ENCODE measurements around the gene GDPGP1.

The GDPGP1 gene

GRCh38 chr15:90190606-90191343, 43.2 kb upstream of the GDPGP1 start:
- Histone ChIP-seq H3K4me2 (peak overlapping the region; percentile 81 to 98 (median 94)), H3K36me3 (peaks cover 0 to 17% (median 0%) of the 10 kb centered on the region in 11 experiments; a peak in 8 of 22 replicates), H3K4me3 (peak overlapping the region in 8 of 10 experiments; percentile 13 to 61 (median 44); a peak in 15 of 20 replicates), H4K20me1 (peaks cover 0 to 63% (median 0%) of the 10 kb centered on the region in 11 experiments; a peak in 4 of 22 replicates), H3K9me3 (replicated peaks in 1 of 11) (no peaks in the 10 kb centered on the region), H3K9ac (peak overlapping the region; percentile 48 to 90 (median 78); a peak in 21 of 22 replicates), H3K27me3 (no peaks in the 10 kb centered on the region), H3K27ac (peak overlapping the region; percentile 44 to 98 (median 90); a peak in 21 of 22 replicates), H3K4me1 (peaks cover 98 to 100% (median 99%) of the 10 kb centered on the region in 10 experiments)
- TF ChIP-seq Cebpa-rat (IDR thresholded peaks at IDR 0.05) = peak in 5 of 11 experiments; percentile 19 to 79 (median 50); a peak in 5 of 22 replicates

- 0 out of 22 replicates have a peak, but pooled peaks of 1 of the 11 experiments have one; percentile 7 for TF ChIP-seq Cebpa-rat (IDR thresholded peaks at IDR 0.05)
- no peaks in the 10 kb centered on the region for H3K27me3 ChIP-seq
- peak overlapping the region; percentile 48 to 90 (median 78); a peak in 21 of 22 replicates for H3K9ac ChIP-seq
- peaks cover 0 to 21% (median 0%) of the 10 kb centered on the region in 11 experiments; a peak in 8 of 22 replicates for H3K36me3 ChIP-seq
- peak overlapping the region; percentile 44 to 98 (median 90); a peak in 21 of 22 replicates for H3K27ac ChIP-seq
- H4K20me1 ChIP-seq = peaks cover 0 to 68% (median 0%) of the 10 kb centered on the region in 11 experiments; a peak in 4 of 22 replicates
- no peaks in the 10 kb centered on the region for H3K9me3 ChIP-seq (replicated peaks in 1 of 11)
- peak overlapping the region; percentile 81 to 98 (median 94) for H3K4me2 ChIP-seq
- H3K4me3 ChIP-seq = peak overlapping the region in 8 of 10 experiments; percentile 23 to 61 (median 48); a peak in 12 of 20 replicates
- peaks cover 92 to 100% (median 94%) of the 10 kb centered on the region in 10 experiments for H3K4me1 ChIP-seq
Measured at GRCh38 chr15:90191344-90191687, 42.7 kb upstream of the GDPGP1 start.

GRCh38 chr15:90191794-90192509, 42.1 kb upstream of the GDPGP1 start:
- peak overlapping the region in 10 of 11 experiments; percentile 66 to 90 (median 80); a peak in 20 of 22 replicates for H3K9ac ChIP-seq
- peak overlapping the region; percentile 44 to 98 (median 90); a peak in 21 of 22 replicates for H3K27ac ChIP-seq
- peaks cover 0 to 25% (median 0%) of the 10 kb centered on the region in 11 experiments; a peak in 9 of 22 replicates for H3K36me3 ChIP-seq
- TF ChIP-seq Cebpa-rat (IDR thresholded peaks at IDR 0.05) = no peak
- H3K27me3 ChIP-seq = no peaks in the 10 kb centered on the region
- peaks cover 0 to 72% (median 0%) of the 10 kb centered on the region in 11 experiments; a peak in 4 of 22 replicates for H4K20me1 ChIP-seq
- H3K9me3 ChIP-seq (replicated peaks in 1 of 11) = no peaks in the 10 kb centered on the region
- peak overlapping the region in 9 of 10 experiments; percentile 19 to 61 (median 48); a peak in 16 of 20 replicates for H3K4me3 ChIP-seq
- peak overlapping the region; percentile 81 to 98 (median 94) for H3K4me2 ChIP-seq
- peaks cover 86 to 94% (median 88%) of the 10 kb centered on the region in 10 experiments for H3K4me1 ChIP-seq

- H3K27ac ChIP-seq = peak overlapping the region; percentile 37 to 98 (median 90); a peak in 21 of 22 replicates
Measured at GRCh38 chr15:90192961-90193786, 40.8 kb upstream of the GDPGP1 start.

GRCh38 chr15:90194655-90195054, 39.4 kb upstream of the GDPGP1 start:
- Histone ChIP-seq H3K4me1 (peaks cover 60 to 83% (median 62%) of the 10 kb centered on the region in 10 experiments), H3K9me3 (replicated peaks in 1 of 11) (no peaks in the 10 kb centered on the region), H3K9ac (no peak overlapping the region), H3K27ac (peak overlapping the region in 3 of 11 experiments; percentile 94 to 98 (median 95); a peak in 2 of 22 replicates), H4K20me1 (peaks cover 0 to 87% (median 0%) of the 10 kb centered on the region in 11 experiments; a peak in 6 of 22 replicates), H3K36me3 (peaks cover 0 to 28% (median 0%) of the 10 kb centered on the region in 11 experiments; a peak in 9 of 22 replicates), H3K27me3 (no peaks in the 10 kb centered on the region), H3K4me3 (no peak overlapping the region), H3K4me2 (peak overlapping the region in 10 of 11 experiments; percentile 86 to 98 (median 94); a peak in 17 of 22 replicates)
- no peak for TF ChIP-seq Cebpa-rat (IDR thresholded peaks at IDR 0.05)

More at GRCh38 chr15:90192961-90193786, 40.8 kb upstream of the GDPGP1 start:
- Histone ChIP-seq H3K9me3 (replicated peaks in 1 of 11) (no peaks in the 10 kb centered on the region), H3K36me3 (peaks cover 0 to 28% (median 0%) of the 10 kb centered on the region in 11 experiments; a peak in 9 of 22 replicates), H3K9ac (peak overlapping the region; percentile 48 to 90 (median 78); a peak in 21 of 22 replicates), H3K27me3 (no peaks in the 10 kb centered on the region), H3K4me1 (peaks cover 74 to 84% (median 76%) of the 10 kb centered on the region in 10 experiments), H3K4me3 (peak overlapping the region in 9 of 10 experiments; percentile 3 to 61 (median 39); a peak in 14 of 20 replicates), H3K4me2 (peak overlapping the region; percentile 81 to 98 (median 94)), H4K20me1 (peaks cover 0 to 79% (median 0%) of the 10 kb centered on the region in 11 experiments; a peak in 4 of 22 replicates)
- TF ChIP-seq Cebpa-rat (IDR thresholded peaks at IDR 0.05) = no peak

- Histone ChIP-seq H3K27ac (peak overlapping the region; percentile 51 to 84 (median 79); a peak in 21 of 22 replicates), H3K4me3 (peak overlapping the region; percentile 90 to 98 (median 94)), H3K9ac (peak overlapping the region; percentile 82 to 89 (median 86)), H3K9me3 (replicated peaks in 1 of 11) (no peaks in the 10 kb centered on the region), H3K36me3 (peaks cover 0 to 49% (median 8%) of the 10 kb centered on the region in 11 experiments; a peak in 11 of 22 replicates), H3K27me3 (no peaks in the 10 kb centered on the region; a peak in 1 of 22 replicates), H4K20me1 (peaks cover 20 to 82% (median 41%) of the 10 kb centered on the region in 11 experiments; a peak in 19 of 22 replicates), H3K4me1 (peaks cover 47 to 76% (median 54%) of the 10 kb centered on the region in 10 experiments), H3K4me2 (peak overlapping the region; percentile 93 to 100 (median 99))
- no peak for TF ChIP-seq Cebpa-rat (IDR thresholded peaks at IDR 0.05)
Measured at GRCh38 chr15:90200534-90201129, 33.4 kb upstream of the GDPGP1 start.

Data from BLaER1 treated with 17β-estradiol and CSF1 and Interleukin-3, amounts not matched to agents 10 nM and 100 nM (cell line).